GM12801 (cell line): Measurements from ENCODE around the gene DOCK1.

Experiments
- TF ChIP-seq, protein P1 (sequence below): IDR thresholded peaks from one replicate; pipeline ENCODE4 v1.5.1; 2011; ENCODE audit warnings: control low read depth; ENCODE audit not compliant: insufficient read length; ENCODE audit errors: extremely low read depth

The DOCK1 gene

DNA sequence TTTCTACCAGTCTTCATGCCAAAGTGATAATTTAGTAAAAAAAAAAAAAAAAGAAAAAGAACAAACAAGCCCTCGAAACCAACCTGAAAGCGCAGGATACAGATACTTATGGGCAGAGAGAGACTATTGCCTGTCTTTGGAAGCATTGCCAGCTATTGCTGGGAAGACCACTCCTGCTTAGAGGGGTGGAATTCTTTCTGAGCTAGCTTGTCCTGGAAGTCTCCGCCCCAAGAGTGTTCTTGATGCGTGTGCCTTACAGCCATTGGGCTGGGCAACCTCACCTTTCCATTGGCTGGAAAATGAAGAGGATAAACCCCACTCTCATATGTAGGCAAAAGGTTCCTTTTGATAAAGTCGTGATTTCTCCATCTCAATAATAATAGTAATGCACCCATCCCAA is 311.0 kb downstream of the DOCK1 start:
- TF ChIP-seq, protein P1, sequence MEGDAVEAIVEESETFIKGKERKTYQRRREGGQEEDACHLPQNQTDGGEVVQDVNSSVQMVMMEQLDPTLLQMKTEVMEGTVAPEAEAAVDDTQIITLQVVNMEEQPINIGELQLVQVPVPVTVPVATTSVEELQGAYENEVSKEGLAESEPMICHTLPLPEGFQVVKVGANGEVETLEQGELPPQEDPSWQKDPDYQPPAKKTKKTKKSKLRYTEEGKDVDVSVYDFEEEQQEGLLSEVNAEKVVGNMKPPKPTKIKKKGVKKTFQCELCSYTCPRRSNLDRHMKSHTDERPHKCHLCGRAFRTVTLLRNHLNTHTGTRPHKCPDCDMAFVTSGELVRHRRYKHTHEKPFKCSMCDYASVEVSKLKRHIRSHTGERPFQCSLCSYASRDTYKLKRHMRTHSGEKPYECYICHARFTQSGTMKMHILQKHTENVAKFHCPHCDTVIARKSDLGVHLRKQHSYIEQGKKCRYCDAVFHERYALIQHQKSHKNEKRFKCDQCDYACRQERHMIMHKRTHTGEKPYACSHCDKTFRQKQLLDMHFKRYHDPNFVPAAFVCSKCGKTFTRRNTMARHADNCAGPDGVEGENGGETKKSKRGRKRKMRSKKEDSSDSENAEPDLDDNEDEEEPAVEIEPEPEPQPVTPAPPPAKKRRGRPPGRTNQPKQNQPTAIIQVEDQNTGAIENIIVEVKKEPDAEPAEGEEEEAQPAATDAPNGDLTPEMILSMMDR, result no peak

DNA sequence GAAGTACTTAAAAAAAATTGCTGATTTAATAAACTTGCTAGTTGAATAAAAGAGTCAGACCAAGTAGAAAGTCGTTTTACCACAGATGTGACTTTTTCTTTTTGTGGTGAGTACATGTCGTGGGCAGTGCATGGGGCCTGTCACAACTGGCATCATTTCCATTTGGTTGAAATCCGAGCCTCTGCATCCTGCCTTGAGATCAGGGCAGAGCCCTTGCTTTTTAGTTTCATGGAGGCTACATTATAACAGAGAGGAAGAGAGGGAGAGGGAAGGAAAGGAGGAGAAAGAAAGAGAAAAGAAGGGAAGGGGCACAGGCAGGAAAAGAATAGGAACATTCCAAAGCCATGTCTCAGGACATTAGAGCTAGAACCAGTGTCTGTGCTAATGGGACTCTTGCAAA is 311.6 kb downstream of the DOCK1 start:
- TF ChIP-seq, protein P1, result no peak

DNA sequence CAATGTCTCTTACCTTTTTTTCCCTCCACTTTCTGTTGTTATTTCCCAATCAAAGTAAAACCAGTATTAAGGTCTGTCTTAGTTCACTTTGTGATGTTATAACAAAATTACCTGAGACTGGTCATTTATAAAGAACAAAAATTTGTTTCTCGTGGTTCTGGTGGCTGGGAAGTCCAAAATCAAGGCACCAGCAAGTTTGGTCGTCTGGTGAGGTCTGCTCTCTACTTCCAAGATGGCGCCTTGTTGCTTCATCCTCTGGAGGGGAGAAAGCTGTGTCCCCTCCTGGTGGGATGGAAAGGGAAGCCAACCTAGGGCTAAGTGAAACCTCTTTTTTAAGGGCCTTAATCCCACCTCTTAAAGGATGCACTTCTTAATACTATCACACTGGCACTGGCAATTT is 313.4 kb downstream of the DOCK1 start:
- TF ChIP-seq, protein P1, result no peak

DNA sequence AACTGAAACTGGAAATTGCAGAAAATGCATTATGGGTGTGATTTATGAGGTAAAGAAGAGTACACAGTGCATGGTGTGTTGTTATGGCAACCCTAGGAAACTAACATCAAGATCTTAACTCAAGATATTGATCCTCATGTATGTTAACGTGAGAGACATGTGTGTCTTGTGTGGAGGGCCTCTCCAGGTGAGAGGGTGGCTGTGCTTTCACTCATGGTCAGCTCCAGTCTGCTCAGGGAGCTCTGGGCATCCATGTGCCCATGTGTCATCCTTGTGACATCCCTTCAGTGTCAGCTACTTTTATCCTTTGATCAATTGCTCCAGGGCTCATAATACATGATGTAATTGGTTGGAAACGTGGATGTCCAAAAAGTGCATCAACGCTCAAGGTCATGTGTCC is 316.1 kb downstream of the DOCK1 start:
- TF ChIP-seq, protein P1, result no peak

DNA sequence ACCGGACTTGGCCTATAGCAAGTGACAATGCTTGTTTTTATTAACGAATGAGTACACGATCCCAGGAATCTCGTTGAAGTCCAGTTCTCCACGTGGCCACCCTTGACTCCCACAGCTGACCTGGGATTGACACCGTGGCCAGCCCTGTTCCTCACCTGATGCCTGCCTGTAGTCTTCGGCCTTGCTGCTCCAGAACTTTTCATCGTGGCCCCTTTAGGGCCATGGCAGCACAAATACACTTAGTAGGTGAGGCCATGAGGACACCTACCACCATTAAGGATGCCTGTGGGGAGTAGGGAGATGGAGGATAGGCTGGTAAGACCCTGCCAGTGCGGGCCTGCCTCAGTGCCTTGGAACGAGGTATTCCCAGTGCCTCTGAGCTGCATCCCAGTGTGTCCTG is 321.8 kb downstream of the DOCK1 start:
- TF ChIP-seq, protein P1, result no peak

DNA sequence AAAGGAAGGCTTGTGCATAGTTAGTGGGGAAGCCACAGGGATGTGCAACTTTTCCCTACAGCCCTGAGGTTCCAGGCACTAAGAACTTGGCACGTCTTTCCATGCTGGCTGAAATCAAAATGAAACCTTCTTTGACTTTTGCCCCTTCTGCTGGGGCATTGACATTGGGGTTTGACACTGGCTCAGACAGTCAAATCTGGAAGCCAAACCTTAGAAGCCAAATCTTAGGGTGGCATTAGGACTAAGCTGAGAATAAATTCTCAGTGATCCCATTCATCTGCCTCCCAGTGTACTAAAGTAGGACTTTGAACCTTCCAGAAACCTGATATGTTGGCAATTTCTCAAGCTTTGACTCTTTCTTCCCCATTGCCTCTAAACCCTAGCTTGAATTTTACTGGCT is 322.4 kb downstream of the DOCK1 start:
- TF ChIP-seq, protein P1, result no peak

DNA sequence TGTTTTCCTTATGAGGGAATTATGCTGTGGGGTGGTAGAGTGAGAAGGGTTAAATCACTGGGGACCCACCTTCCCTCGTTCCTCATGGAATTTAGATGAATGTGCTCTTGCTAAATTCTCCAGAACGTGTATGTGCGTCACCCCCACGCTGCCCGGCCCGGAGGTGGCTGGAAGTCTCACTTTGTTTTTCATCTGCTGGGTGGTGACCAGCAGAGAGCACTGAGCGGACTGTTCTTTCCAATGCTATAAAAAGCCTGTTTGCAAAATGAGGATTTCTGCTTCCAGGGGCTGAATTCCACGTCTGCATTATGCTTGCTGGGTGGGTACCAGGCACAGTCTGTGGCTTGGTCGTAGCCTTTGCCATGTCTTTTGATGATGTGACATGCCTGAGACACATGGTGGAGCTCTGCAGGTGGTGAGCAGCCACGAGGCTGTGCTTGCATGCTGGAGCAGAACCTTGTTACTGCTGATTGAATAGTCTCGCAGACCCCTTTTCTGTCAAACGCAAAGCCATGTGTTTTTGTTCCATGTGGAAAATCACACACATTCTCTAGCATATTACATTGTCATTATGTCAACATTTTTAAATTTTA is 323.1 kb downstream of the DOCK1 start:
- TF ChIP-seq, protein P1, result no peak

DNA sequence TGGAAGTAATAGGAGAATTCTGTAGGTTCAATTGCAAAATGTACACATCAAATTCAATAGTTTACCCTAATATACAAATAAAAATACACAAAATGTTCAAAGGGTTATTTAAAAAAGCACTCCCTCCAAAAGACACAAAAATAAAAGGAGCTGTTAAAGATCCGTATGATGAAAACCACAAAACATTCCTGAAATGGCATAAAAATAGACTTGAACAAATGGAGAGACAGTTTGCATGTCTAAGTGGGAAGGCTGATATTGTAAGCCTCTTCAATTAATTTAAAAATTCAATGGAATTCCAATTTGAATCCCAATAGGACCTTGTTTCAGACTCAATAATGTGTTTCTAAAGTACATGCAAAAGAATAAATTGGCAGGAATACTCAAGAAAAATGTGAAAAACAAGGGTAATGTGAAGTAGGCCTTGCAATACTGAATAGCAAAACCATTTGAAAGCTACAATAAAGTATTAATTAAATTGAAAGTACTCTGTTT is 329.1 kb downstream of the DOCK1 start:
- TF ChIP-seq, protein P1, result no peak
